ENCODE measurements around the gene SHISA7.

SHISA7 gene

GRCh38 chr19:55474269-55475265 lies 31.5 kb upstream of the SHISA7 start:
- peaks cover 2 to 19% (median 11%) of the 10 kb centered on the region in 4 experiments for H3K4me1 ChIP-seq (ENCODE audit: control extremely low read depth in 1 of 4, control insufficient read depth in 4 of 4, insufficient read depth in 4 of 4, low read length in 3 of 4)
- H3K9me3 ChIP-seq (ENCODE audit: control extremely low read depth in 1 of 5, control insufficient read depth in 4 of 5, insufficient read depth in 2 of 5, low read depth in 1 of 5, low read length in 4 of 5) = no peaks in the 10 kb centered on the region
- ChIA-PET CTCF (interaction anchor here (1.1 to 1.7 kb wide), 3 partner anchors 10 to 29 kb away, joined by 3 to 6 read pairs (median 5); partner anchors contain the start of gene C19orf85), POLR2A (no interaction called here)
- WGBS (ENCODE audit: insufficient coverage) = 98% methylated on average over 17 of the region's 19 CpGs
- H3K27ac ChIP-seq (ENCODE audit: insufficient read depth in 1 of 2, low read depth in 1 of 2, low read length in 2 of 2, poor library complexity in 1 of 2, severe bottlenecking in 2 of 2) = no peak overlapping the region
- peaks cover 0 to under 1% (median 0%) of the 10 kb centered on the region in 4 experiments for H3K36me3 ChIP-seq (ENCODE audit: control insufficient read depth in 4 of 4, insufficient read depth in 4 of 4, low read length in 3 of 4)
- no peak overlapping the region for H3K4me3 ChIP-seq (ENCODE audit: control insufficient read depth in 1 of 7, extremely low read depth in 1 of 7, insufficient read depth in 4 of 7, low read depth in 2 of 7, low read length in 6 of 7)
- DNase-seq = no peak
- no peaks in the 10 kb centered on the region for H3K27me3 ChIP-seq (replicated peaks in 2 of 5; ENCODE audit: control insufficient read depth in 4 of 5, insufficient read depth in 5 of 5, low read length in 4 of 5)

GRCh38 chr19:55473225-55474012 lies 30.3 kb upstream of the SHISA7 start:
- no peaks in the 10 kb centered on the region for H3K27me3 ChIP-seq (replicated peaks in 2 of 5; ENCODE audit: control insufficient read depth in 4 of 5, insufficient read depth in 5 of 5, low read length in 4 of 5)

DNA sequence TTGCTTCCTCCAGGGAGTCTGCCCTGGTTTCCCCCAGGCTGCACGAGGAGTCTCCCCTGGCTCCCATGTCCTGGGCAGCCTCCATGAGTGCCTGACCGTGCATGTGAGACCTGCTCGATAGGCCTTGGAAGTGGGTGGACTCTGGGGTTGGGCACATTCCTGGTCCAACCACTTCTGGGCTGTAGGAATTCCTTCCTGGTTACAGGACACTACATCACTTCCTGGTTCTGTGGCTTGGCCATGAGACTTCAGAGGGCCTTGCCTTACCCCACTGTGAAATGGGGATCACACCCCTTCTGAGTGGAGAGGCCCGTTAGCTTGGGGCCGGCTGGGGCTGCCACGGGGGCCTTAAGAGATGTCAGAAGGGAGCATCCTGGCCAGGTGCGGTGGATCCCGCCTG lies 29.4 kb upstream of the SHISA7 start:
- no peaks in the 10 kb centered on the region for H3K9me3 ChIP-seq (ENCODE audit: control extremely low read depth in 1 of 5, control insufficient read depth in 4 of 5, insufficient read depth in 2 of 5, low read depth in 1 of 5, low read length in 4 of 5)
- CTCF ChIA-PET = interaction anchor here (1.7 kb wide), 1 partner anchor 13 kb away, joined by 6 read pairs; no protein-coding TSS in a partner anchor
- DNase-seq = no peak
- no peak overlapping the region for H3K27ac ChIP-seq (ENCODE audit: insufficient read depth in 1 of 2, low read depth in 1 of 2, low read length in 2 of 2, poor library complexity in 1 of 2, severe bottlenecking in 2 of 2)
- WGBS (ENCODE audit: insufficient coverage) = 92% methylated on average over 8 of the region's 8 CpGs
- no peak overlapping the region for H3K4me3 ChIP-seq (ENCODE audit: control insufficient read depth in 1 of 7, extremely low read depth in 1 of 7, insufficient read depth in 4 of 7, low read depth in 2 of 7, low read length in 6 of 7)
- H3K36me3 ChIP-seq (ENCODE audit: control insufficient read depth in 4 of 4, insufficient read depth in 4 of 4, low read length in 3 of 4) = no peaks in the 10 kb centered on the region
- POLR2A ChIA-PET = no interaction called here
- peaks cover 0 to 11% (median 9%) of the 10 kb centered on the region in 4 experiments for H3K4me1 ChIP-seq (ENCODE audit: control extremely low read depth in 1 of 4, control insufficient read depth in 4 of 4, insufficient read depth in 4 of 4, low read length in 3 of 4)
- H3K27me3 ChIP-seq (replicated peaks in 2 of 5; ENCODE audit: control insufficient read depth in 4 of 5, insufficient read depth in 5 of 5, low read length in 4 of 5) = no peaks in the 10 kb centered on the region

More at GRCh38 chr19:55473225-55474012, 30.3 kb upstream of the SHISA7 start:
- no peaks in the 10 kb centered on the region for H3K36me3 ChIP-seq (ENCODE audit: control insufficient read depth in 4 of 4, insufficient read depth in 4 of 4, low read length in 3 of 4)
- no peaks in the 10 kb centered on the region for H3K9me3 ChIP-seq (ENCODE audit: control extremely low read depth in 1 of 5, control insufficient read depth in 4 of 5, insufficient read depth in 2 of 5, low read depth in 1 of 5, low read length in 4 of 5)
- H3K4me1 ChIP-seq (ENCODE audit: control extremely low read depth in 1 of 4, control insufficient read depth in 4 of 4, insufficient read depth in 4 of 4, low read length in 3 of 4) = peaks cover 2 to 19% (median 11%) of the 10 kb centered on the region in 4 experiments
- no peak overlapping the region for H3K27ac ChIP-seq (ENCODE audit: insufficient read depth in 1 of 2, low read depth in 1 of 2, low read length in 2 of 2, poor library complexity in 1 of 2, severe bottlenecking in 2 of 2)
- DNase-seq = no peak
- CTCF ChIA-PET = interaction anchor here (1.1 to 1.7 kb wide), 3 partner anchors 9 to 30 kb away, joined by 3 to 6 read pairs (median 5); partner anchors contain the start of gene C19orf85
- POLR2A ChIA-PET = no interaction called here
- 93% methylated on average over 13 of the region's 16 CpGs for WGBS (ENCODE audit: insufficient coverage)
- H3K4me3 ChIP-seq (ENCODE audit: control insufficient read depth in 1 of 7, extremely low read depth in 1 of 7, insufficient read depth in 4 of 7, low read depth in 2 of 7, low read length in 6 of 7) = no peak overlapping the region

DNA sequence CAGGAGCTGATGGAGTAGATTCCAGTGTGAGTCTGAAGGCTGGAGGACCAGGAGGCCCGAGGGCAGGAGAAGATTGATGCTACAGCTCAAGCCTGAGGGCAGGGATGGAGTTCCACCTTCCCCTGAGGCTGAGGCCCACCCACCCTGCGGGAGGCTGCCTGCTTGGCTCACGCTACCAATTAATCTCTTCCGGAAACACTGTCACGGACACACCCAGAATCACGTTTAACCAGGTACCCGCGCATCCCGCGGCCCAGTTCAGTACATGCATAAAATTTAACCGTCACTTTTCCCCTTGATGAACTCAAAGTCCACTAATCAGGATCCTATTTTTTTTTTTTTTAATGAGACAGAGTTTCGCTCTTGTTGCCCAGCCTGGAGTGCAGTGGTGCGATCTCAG lies 28.2 kb upstream of the SHISA7 start:
- Histone ChIP-seq H3K9me3 (ENCODE audit: control extremely low read depth in 1 of 5, control insufficient read depth in 4 of 5, insufficient read depth in 2 of 5, low read depth in 1 of 5, low read length in 4 of 5) (no peaks in the 10 kb centered on the region), H3K27ac (ENCODE audit: insufficient read depth in 1 of 2, low read depth in 1 of 2, low read length in 2 of 2, poor library complexity in 1 of 2, severe bottlenecking in 2 of 2) (no peak overlapping the region), H3K27me3 (replicated peaks in 2 of 5; ENCODE audit: control insufficient read depth in 4 of 5, insufficient read depth in 5 of 5, low read length in 4 of 5) (no peaks in the 10 kb centered on the region), H3K4me1 (ENCODE audit: control extremely low read depth in 1 of 4, control insufficient read depth in 4 of 4, insufficient read depth in 4 of 4, low read length in 3 of 4) (peaks cover 0 to 8% (median 7%) of the 10 kb centered on the region in 4 experiments), H3K36me3 (ENCODE audit: control insufficient read depth in 4 of 4, insufficient read depth in 4 of 4, low read length in 3 of 4) (no peaks in the 10 kb centered on the region), H3K4me3 (ENCODE audit: control insufficient read depth in 1 of 7, extremely low read depth in 1 of 7, insufficient read depth in 4 of 7, low read depth in 2 of 7, low read length in 6 of 7) (no peak overlapping the region)
- ChIA-PET CTCF (interaction anchor here (2.7 kb wide), 1 partner anchor 33 kb away, joined by 10 read pairs; no protein-coding TSS in a partner anchor), POLR2A (interaction anchor here (1.2 kb wide), 1 partner anchor 10 kb away, joined by 3 read pairs; the partner anchor contains the start of gene ISOC2)
- WGBS (ENCODE audit: insufficient coverage) = 94% methylated on average over 13 of the region's 13 CpGs
- no peak for DNase-seq

- WGBS (ENCODE audit: insufficient coverage) = 0% methylated on average over 1 of the region's 4 CpGs
- no peak overlapping the region for H3K27ac ChIP-seq (ENCODE audit: insufficient read depth in 1 of 2, low read depth in 1 of 2, low read length in 2 of 2, poor library complexity in 1 of 2, severe bottlenecking in 2 of 2)
- no peak for DNase-seq
- H3K4me3 ChIP-seq (ENCODE audit: control insufficient read depth in 1 of 7, extremely low read depth in 1 of 7, insufficient read depth in 4 of 7, low read depth in 2 of 7, low read length in 6 of 7) = no peak overlapping the region
- no peaks in the 10 kb centered on the region for H3K9me3 ChIP-seq (ENCODE audit: control extremely low read depth in 1 of 5, control insufficient read depth in 4 of 5, insufficient read depth in 2 of 5, low read depth in 1 of 5, low read length in 4 of 5)
- ChIA-PET CTCF (interaction anchor here (0.8 to 3.6 kb wide), 15 partner anchors 9 to 176 kb away, joined by 3 to 37 read pairs (median 7); partner anchors contain the start of genes NAT14 and ZNF628), POLR2A (no interaction called here)
- H3K36me3 ChIP-seq (ENCODE audit: control insufficient read depth in 4 of 4, insufficient read depth in 4 of 4, low read length in 3 of 4) = no peaks in the 10 kb centered on the region
- H3K4me1 ChIP-seq (ENCODE audit: control extremely low read depth in 1 of 4, control insufficient read depth in 4 of 4, insufficient read depth in 4 of 4, low read length in 3 of 4) = peaks cover 0 to 2% (median 1%) of the 10 kb centered on the region in 4 experiments
- no peaks in the 10 kb centered on the region for H3K27me3 ChIP-seq (replicated peaks in 2 of 5; ENCODE audit: control insufficient read depth in 4 of 5, insufficient read depth in 5 of 5, low read length in 4 of 5)
Measured at GRCh38 chr19:55468054-55468393, 24.9 kb upstream of the SHISA7 start.

DNA sequence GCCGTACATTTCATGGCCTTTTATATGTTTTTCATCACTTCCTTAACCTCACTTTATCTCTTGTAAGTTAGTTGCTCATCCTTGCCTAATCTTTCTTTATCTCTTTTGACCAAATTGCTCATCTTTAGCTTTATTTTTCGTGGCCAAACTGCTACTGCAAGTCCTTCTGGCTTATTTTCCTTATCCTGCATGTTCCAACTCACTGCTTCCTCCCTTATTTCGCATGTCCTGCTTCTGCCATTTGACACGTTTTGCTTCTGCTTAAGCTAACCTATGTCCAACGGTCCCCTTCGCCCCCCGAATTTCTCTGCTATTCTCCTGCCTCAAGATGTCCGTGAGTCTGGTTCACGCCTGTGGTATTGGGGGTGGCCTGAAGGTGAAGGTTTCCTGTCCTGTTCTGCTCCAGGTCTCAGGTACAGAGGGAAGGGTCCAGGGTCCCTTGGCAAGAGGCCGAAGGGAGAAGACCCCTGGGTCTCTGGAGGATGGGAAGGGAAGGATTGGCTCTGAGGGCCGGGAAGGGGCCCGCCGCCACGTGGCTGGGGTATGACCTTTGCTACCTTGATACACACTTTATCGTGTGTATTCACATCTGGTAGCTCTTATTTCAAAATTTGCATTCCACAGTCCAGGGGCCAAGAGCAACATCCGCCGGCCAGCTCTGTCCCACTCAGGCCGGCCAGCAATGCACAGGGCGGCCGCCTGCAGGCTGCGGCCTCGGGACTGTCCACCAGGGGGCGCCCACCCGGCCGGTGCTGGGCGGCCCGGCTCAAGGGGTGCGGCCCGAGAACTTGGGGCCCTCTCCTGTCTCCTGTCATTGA lies 24.3 kb upstream of the SHISA7 start:
- Histone ChIP-seq H3K27me3 (replicated peaks in 2 of 5; ENCODE audit: control insufficient read depth in 4 of 5, insufficient read depth in 5 of 5, low read length in 4 of 5) (no peaks in the 10 kb centered on the region), H3K36me3 (ENCODE audit: control insufficient read depth in 4 of 4, insufficient read depth in 4 of 4, low read length in 3 of 4) (no peaks in the 10 kb centered on the region), H3K27ac (ENCODE audit: insufficient read depth in 1 of 2, low read depth in 1 of 2, low read length in 2 of 2, poor library complexity in 1 of 2, severe bottlenecking in 2 of 2) (peak overlapping the region in 1 of 2 experiments; percentile 38), H3K9me3 (ENCODE audit: control extremely low read depth in 1 of 5, control insufficient read depth in 4 of 5, insufficient read depth in 2 of 5, low read depth in 1 of 5, low read length in 4 of 5) (no peaks in the 10 kb centered on the region), H3K4me3 (ENCODE audit: control insufficient read depth in 1 of 7, extremely low read depth in 1 of 7, insufficient read depth in 4 of 7, low read depth in 2 of 7, low read length in 6 of 7) (no peak overlapping the region), H3K4me1 (ENCODE audit: control extremely low read depth in 1 of 4, control insufficient read depth in 4 of 4, insufficient read depth in 4 of 4, low read length in 3 of 4) (peaks cover 0 to 2% (median 1%) of the 10 kb centered on the region in 4 experiments)
- 25% methylated on average over 23 of the region's 29 CpGs for WGBS (ENCODE audit: insufficient coverage)
- ChIA-PET POLR2A (no interaction called here), CTCF (interaction anchor here (0.7 to 3.6 kb wide), 21 partner anchors 8 to 331 kb away, joined by 3 to 37 read pairs (median 4); partner anchors contain the start of genes NAT14 and ZNF628)
- DNase-seq = peak in 2 of 3 donors; percentile 49
